ENCODE results near the gene PCSK6.

The PCSK6 gene

DNA sequence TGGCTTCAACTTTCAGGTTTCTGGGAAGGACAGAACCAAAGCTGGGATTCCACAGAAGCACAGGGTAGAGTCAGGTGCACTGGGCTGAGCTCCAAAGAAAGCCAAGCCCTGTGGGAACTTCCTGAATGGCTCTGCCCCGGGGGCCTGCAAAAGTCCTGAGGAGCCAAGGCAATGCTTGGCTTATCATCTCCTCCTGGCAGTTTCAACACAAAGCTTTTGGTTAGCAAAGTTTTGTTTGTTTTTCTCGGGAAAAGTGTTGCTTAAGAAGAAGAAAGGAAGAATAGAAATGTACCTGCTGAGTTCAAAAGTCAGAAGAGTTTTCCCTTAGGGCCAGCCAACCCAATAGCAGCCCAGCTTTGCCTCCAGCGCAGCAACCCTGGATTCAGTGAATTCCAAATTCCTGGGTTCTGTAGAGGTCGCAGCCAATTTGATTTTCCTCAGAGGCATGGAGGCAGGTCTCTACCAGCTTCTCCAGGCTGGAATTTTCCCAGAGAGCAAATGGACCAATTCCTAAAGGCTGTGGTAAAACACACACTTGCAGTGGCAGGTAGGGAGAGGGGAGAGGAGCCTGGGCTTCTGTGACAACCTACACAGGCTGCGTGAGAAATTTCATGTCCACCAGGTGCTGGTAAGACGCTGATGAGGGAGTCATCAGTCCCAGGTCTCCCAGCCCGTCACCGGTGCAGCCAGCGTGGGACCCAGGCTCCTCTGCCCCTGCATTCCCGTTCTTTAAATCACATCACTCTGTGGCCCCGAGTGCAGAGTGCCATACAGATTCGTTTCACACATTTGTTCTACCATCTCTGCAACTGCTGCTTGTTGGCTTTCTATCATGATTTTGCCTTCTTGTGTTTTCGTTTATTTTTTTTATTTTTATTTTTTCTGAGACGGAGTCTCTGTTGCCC, 140.2 kb downstream of the PCSK6 start:
- no peak for DNase-seq

DNA sequence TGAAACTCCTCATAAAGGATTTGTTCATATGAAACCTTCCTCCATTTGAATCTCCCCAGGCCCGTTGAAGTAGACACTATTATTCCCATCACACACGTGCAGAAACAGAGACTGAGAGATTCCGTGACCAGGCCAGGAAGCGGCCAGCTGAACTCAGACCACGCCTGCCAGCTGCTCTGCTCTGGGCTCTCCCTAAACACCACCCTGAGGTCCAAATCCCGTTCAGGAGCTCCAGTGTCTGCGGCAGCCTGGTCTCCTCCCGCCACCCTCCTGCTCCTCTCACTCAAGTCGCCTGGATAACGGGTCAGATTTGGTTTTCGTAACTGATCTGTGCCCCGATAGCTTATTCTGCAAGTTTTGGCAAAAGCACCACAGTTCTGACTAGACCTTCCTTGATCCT, 140.9 kb downstream of the PCSK6 start:
- DNase-seq = no peak

DNA sequence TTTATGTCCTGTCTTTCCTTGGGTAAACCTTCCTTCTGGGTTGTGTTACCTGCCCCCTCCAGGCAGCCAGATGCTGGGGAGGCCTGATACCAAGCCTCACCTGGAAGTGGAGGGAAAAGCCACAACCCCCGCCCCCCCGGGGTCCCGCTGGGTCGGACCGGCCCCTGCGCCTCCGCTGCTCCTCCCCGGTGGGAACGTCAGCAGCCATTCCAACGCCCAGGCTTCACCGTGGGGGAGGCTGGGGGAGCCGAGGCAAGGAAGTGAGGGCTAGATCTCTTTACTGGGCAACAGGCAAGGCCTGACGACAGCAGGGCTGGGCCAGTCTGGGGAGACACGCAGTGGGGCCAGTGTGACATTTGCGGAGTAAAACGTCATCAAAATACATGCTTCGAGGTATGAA, 141.5 kb downstream of the PCSK6 start:
- DNase-seq = no peak

DNA sequence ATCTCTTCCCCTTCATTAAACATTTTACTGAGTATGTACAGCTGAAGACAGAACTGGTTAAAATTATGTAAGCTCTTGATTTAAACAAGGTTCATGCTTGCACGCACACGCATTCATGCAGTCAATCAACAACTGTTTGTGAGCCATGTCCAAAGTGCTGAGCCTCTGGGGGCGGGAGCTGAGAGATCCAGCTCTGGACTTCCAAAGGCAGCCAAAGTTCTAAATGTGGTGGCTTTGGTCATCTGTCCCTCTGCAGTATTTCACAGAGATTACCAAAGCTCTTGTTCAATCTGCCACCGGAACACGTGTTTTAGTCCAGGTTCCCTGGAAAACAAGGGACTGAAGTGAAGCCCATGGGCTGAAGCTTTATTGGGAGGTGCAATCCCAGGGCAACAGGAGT, 142.1 kb downstream of the PCSK6 start:
- no peak for DNase-seq

DNA sequence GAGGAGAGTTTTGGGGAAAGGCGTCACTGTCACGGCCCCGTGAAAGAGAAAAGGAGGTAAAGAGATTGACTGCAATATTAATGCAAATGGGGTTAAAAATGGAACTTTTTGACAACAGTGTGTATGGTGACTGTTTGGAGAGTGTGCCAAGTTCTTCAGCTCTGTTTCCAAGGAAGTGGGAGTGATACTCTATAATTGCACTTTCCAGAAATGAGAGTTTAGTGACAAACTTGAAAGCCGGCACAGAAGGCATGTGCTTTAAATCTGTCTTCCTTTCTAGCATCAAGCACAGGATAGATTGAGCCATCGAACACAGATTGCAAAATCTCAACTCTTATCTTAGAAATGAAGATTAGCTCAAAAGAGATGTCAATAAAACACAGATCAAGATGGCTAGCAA, 142.6 kb downstream of the PCSK6 start:
- no peak for DNase-seq

DNA sequence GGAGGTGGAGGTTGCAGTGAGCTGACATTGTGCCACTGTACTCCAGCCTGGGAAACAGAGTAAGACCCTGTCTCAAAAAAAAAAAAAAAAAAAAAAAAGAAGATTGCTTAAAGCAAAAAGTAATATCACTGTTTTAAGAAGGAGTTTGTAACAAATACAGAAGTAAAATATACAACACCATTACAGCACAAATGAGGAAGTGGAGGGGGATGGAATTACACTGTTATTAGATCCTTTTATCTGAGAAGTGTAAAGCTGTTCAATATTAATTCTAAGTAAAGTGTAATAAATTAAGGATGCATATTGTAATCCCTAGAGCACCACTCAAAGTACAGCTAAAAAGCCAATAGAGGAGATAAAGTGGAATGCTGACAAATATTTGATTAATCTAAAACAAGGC, 147.5 kb downstream of the PCSK6 start:
- DNase-seq = peak; percentile 24 to 53

DNA sequence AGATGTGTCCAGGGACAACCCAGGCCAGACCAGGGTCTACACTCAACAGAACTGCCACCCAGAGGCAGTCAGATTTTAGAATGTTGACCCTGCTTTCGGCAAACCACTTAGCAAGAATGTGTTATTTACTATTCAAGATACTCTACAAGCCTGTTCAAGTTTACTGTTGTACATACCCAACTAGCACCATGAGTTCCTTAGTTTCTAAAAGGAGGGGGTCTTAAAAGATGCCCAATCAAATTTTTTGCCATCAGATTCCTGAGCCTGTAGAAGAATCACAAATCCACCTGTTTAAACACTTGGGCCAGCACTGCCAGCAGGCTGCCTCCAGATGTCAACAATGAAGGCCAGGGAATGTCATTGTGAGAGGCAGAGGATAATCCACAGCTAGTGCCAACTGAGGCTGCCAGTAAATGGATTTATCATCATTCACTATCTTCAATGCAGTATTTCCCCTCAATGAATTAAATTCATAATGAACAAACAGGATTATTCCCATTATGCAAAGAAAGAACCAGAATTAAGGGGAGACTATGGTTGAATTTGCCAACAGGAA, 150.9 kb downstream of the PCSK6 start:
- DNase-seq = no peak

DNA sequence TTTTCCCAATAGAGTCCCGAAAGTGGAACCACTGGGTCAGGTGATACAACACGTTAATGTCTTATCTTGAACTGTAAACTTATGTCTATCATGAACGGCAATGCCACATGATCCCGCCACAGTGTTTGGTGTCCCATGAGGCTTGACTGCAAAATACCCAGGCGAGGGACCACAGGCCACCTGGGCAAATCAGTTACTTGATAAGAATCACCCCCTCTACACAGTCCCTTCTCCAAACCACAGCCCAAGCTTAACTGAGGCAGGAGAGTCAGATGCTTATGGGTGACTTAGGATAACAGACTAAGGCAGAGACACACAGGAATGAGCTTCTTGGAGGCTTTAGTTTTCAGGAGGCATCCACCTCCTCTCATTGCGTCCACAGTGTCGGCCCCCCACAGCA, 151.5 kb downstream of the PCSK6 start:
- DNase-seq = no peak

DNA sequence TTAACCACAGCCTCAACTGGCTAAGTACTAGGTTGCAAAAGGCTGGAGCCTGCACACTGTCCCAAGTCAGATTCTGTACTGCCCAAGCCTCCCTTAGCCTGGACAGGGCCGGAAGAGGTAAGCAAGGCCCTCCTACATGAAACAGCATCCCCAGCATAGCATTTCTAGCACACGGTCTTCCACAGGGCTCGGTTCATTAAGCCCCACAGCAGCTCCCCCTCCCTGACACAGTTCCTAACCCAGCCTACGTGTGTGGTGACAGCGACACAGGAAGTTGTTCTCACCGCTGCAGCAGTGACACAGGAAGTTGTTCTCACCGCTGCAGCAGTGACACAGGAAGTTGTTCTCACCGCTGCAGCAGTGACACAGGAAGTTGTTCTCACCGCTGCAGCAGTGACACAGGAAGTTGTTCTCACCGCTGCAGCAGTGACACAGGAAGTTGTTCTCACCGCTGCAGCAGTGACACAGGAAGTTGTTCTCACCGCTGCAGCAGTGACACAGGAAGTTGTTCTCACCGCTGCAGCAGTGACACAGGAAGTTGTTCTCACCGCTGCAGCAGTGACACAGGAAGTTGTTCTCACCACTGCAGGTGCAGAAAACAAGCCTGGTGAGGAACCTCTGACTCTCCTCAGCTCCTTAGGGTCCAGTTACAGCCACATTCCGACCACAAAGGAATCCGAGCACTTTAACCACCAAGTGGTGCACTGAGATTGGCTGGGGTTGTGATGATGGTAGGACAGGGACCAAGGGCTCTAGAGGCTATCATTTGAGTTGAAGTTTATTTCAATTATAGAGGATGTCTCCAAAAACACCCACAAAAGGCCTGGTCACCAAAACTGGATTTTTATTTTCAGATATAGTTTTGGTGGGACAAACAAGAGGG, 155.4 kb downstream of the PCSK6 start:
- peak; percentile 5 to 15 for DNase-seq

DNA sequence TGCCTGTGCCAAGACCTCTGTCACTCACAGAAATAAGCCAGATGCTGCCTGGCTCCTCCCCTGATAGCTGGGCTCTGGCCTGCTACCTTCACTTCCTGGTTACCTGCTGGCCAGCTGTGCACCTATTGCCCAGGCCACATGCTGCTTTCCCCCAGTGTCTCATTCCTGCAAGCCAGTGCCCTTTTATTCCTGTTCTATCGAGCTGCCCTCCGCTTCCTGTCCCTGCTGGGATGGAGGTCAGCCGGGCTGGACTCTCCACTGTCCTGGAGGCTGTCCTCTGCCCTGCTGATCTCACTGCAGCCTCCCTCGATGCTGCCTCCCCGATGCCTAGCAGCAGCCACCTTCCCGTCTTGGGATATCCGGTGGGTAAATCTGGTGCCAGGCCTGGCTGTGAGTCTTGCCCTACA, 157.4 kb downstream of the PCSK6 start:
- DNase-seq = no peak

DNA sequence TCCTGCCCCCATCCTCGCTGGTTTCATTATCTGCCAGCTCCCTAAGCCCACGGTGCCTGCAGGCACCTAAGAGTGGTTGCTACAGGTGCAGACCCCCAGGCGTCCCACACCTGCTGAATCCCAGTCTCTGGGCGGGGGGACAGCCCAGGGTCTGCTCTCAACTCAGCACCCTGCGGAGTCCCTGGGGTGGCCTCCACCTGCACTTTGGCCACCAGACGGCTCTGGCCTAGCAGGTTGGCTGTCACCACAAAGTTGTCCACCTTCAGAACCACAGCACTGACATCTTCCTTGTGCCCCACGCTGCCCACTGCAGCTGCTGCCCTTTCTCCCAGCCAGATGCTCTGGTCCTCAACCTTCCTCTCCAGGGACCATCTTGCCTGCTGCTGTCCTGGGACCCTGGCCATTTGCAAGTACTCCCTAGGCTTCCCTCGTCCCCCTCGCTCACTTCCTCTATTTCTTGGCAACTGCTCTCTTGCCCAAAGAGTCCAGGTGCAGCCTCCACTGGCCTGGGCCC, 159.6 kb downstream of the PCSK6 start:
- DNase-seq = no peak

DNA sequence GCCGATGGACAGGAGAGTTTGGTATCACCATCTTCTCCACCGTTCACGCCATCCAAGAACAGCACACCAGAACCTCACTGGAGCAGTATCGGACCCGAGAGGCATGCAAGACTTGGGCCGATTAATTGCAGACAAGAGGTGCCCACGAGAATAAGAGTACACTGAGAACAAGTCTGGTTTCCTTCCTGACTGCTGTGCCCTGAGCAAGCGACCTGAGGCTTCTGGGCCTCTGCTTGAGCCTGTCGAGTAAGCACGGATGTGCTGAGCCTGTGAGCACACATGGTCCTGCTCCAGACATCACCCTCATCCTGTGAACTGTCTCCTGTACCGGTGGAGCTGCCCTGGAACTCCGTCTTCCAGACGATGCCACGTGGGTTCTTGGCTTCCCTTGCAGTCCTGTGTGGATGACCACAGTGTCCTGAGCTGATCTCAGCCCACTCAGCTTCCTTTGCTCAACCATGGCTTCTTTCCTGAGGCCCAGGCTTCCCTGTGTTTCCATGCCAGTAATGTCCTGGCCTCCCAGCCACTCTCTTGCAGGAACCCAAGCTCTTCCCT, 160.1 kb downstream of the PCSK6 start:
- no peak for DNase-seq

DNA sequence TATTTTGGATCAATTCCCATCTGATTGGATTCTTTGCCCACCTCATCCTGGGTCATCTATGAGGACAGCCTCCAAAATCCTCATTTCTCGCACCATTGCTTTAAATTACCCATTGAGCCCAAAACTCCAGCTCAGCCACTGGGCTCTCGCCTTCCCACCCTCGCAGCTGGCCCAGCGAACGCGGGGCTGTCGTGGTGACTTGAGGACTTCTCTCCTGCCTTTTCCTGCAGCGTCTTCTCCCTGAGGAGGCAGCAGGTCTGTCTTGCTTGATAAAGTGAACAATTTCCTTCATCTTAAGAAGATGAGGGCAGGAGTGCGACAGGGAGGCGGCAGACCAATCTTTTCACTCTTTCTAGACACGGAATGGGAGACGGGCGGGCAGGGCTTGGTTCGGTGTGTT, 161.5 kb downstream of the PCSK6 start:
- no peak for DNase-seq

DNA sequence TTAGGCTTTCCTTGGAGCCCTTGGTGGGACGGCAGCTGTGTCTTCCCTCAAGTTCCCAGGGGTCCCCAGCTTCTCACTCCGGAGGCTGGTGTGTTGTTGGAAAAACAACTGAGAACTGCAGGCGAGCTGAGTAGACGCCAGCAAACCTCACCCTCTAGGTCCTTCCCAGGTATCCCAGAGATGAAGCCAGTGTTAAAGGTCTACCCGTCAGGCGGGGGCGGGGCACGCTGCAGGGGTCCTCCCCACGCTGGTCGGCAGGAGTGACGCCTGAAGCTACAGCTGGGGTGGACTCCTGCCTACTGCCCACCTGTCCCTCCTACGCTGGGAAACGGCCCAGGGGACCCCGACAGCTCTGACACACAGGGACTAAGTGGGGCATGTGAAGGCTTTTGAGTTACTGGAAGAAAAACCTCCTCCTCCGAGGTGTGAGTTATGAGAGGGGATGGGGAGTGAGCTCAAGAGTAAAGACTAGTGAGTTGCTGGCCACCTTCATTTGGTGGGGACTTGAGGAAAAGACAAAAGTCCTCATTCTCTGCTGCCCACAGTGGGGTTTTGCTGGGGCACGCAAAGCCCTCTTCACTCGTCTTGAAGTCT, 162.3 kb downstream of the PCSK6 start:
- DNase-seq = no peak

DNA sequence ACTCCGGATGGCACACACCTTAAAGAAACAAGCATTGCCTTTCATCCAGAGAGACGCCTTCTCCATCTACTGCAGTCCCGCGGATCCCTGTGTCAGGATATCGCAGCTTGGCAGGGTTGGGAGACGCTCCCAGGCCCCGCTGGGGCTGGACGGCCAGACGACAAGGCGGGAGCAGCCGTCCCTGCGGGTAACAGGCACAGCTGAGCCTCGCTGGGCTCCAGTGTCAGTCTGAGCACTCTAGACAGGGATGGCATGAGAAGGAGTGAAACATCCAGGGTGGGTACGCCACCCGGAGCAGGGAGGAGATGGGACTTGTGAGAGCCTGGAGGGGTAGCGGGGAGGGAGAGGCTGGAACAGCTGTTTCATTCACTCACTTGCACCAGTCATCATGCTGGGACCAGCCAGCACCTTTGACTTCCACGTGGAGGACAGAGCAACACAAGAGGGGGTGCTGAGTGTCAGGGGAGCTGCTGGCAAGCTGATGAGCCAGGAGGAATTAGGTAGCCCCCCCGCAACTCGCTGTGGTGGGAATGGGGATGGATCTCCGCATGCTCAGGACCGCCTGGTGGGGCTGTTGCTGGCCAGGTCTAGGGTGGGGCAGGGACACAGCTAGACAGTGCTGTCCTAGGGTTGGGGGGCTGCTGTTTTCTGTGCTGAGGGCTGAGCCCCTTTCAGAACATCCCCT, 162.9 kb downstream of the PCSK6 start:
- DNase-seq = no peak

DNA sequence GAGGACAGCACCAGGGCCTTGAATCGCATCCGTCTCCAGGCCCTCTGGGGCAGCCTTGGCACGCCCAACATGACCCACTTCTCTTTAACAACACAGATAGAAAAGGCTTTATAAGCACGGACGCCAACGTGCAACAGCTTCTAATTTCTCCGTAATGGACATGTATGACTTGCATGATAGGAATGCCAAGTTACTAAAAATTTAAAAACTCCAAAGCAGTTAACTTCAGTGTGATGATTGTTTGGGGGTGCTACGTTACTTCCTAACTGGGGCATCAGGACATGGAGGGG, 163.5 kb downstream of the PCSK6 start:
- no peak for DNase-seq

DNA sequence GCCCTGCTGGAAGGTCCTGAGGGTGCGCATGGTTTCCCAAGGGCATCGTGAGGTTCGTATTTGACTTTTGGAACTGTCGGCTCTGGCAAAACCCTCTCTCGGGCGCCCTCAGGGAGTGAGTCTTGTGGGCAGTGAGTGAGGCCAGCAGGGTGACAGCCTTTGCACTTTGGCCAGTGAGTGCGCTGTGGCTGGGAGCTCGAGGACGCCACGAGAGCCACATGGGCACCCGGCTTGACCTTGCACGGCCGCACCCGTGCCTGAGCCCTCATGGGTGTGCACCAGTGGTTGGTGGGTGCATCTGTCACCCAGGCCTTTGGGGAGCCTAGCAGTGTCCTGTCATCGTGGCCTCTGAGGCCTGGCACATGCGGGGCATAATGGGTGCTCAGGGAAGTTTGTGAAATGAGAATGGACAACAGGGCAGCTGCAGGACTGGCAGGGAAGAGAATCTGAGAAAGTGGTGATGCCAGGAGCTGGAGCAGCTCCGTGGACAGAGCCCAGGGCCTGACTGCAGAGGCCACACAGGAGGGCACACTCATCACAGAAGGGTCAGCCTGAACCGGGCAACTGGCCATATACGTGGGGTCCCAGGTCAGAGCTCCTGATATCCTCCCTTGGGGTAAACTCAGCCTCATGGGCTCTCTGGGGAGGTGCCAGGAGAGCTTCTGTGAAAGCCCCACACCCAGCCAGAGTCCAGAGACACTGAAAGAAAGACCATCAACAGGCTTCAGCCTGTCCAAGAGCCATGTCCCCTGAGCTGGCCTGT, 164.1 kb downstream of the PCSK6 start:
- no peak for DNase-seq

DNA sequence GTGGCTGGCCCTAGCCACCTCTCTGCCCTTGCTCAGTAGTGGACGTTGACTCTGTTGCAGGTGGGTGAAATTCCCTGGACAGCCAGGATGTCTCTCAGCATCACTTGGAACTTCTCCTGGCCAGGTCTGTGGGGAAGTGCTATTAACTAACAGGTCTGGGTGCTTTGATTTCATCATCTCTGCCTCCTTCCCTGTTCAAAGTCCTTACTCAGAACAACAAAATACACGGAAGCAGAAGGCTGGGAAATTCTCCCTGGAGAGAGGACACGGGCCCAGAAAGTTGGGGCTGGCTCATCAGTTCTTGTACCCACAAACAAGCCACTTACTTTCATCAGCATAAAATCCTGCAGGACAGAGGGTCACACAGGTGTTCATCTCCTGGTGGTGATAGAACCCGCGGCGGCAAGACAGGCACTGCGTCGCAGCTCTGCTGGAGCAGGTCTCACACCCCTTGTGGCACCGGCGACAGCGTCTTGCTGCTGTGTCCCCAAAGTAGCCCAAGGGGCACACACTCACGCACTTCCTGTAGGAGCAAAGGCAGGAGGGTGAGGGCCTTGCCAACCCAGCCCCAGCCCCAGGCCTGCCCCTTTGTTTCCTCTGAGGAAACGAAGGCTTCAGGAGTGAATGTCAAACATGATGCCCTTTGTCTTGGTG, 164.9 kb downstream of the PCSK6 start:
- DNase-seq = peak in 1 of 2 experiments; percentile 3

DNA sequence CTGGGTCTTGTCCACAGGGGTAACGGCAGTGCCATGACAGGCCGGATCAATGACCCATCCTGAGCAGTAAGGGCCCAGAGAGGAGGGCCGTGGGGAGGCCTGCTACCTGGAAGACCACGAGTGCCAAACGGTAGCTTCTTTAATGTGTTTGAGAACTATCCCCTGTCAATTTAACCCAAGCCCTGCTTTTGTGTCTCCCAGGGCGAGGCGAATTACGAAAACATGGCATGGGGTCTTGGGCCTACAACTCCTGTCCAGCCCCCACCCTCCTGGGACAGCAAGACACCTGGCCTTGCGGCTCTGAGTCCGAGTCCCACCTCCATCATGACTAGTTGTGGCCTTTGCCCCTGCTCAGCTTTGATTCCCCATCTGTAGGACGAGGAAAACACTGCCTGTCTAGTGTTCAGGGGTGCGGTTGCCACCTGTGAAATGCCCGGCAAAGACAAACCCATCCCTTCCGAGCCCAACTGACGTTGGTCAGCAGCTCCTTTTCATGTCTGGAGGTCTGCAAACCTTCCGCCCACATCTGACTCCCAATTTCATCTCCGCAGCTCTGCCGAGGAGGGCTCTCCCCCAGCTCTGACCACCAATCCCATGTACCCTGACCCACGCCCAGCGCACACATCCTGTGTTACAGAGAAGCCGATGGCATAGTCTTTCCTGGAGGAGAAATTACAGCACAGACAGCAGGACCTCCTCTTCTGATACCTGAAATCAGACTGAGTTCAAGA, 165.5 kb downstream of the PCSK6 start:
- no peak for DNase-seq

DNA sequence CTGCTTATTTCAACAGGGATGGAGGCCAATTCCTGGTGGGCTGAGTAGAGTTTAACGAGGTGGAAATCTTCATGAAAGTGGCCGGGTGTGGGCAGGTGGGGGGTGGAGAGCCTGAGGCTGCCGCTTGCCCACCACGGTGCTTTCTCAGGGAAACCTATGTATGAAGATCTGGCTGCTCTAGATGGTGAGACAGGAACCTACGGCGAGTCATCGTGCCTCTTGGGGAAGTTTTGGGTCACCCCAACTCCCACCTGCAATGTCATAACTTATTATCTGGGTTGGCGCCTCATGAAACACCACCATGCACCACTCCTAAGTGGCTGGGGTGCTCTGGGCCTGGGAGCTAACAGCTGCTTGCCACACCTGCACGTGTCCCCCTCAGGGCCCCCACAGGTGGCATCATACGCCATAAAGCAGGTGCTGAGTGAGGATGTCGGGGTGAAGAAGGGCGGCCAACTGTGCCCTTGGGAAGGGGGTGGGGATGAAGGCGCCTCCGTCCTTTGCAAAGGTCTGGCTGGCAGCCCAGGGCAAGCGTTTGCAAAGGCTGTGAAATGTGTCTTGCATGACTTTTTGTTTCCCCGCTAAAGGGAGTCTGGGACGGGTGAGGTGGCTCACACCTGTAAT, 166.5 kb downstream of the PCSK6 start:
- DNase-seq = no peak

Data from AML-193 (cell line).